Measurements from ENCODE around the gene CCNB3. TPM values are rescaled to one million over a fixed set of nuclear protein-coding genes. Genes with fewer than 3 reads are reported as not detected.

The CCNB3 gene
- polyA plus RNA-seq, 3 donors: 0.08 to 0.21 TPM; not detected in 1

GRCh38 chrX:50200907-50201306 is 3.7 kb upstream of the CCNB3 start, which contains the start of gene AKAP4:
Gene AKAP4, minus strand, starts transcription at chrX:50201007. Its CDS starts 118 bp downstream, at chrX:50200889.
- TF ChIP-seq, protein P1, sequence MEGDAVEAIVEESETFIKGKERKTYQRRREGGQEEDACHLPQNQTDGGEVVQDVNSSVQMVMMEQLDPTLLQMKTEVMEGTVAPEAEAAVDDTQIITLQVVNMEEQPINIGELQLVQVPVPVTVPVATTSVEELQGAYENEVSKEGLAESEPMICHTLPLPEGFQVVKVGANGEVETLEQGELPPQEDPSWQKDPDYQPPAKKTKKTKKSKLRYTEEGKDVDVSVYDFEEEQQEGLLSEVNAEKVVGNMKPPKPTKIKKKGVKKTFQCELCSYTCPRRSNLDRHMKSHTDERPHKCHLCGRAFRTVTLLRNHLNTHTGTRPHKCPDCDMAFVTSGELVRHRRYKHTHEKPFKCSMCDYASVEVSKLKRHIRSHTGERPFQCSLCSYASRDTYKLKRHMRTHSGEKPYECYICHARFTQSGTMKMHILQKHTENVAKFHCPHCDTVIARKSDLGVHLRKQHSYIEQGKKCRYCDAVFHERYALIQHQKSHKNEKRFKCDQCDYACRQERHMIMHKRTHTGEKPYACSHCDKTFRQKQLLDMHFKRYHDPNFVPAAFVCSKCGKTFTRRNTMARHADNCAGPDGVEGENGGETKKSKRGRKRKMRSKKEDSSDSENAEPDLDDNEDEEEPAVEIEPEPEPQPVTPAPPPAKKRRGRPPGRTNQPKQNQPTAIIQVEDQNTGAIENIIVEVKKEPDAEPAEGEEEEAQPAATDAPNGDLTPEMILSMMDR (IDR thresholded peaks at IDR 0.05): no peak
- Histone ChIP-seq H3K4me2 (replicated peaks; ENCODE audit: extremely low read depth, low read length, poor library complexity, severe bottlenecking) (no peak within 1 kb of the TSS), H3K27ac (ENCODE audit: low read depth in 1 of 2, low read length in 2 of 2) (no peak within 1 kb of the TSS), H2AFZ (ENCODE audit: insufficient read depth, low read depth, low read length, poor library complexity, severe bottlenecking) (no peak within 1 kb of the TSS), H3K79me2 (ENCODE audit: insufficient read depth, low read length) (no peaks in the 10 kb centered on the region), H3K27me3 (ENCODE audit: control insufficient read depth in 2 of 2, insufficient read depth in 2 of 2, low read length in 2 of 2) (peaks cover 0 to 2% of the 10 kb centered on the region in 2 donors), H3K9me3 (replicated peaks in 1 of 2; ENCODE audit: control insufficient read depth in 1 of 2, insufficient read depth in 1 of 2, low read length in 2 of 2) (no peaks in the 10 kb centered on the region), H3K4me3 (replicated peaks in 1 of 3; ENCODE audit: low read depth in 2 of 3, low read length in 3 of 3) (no peak within 1 kb of the TSS), H3K4me1 (ENCODE audit: control insufficient read depth in 1 of 2, insufficient read depth in 2 of 2, low read length in 2 of 2) (peaks cover 5 to 7% of the 10 kb centered on the region in 2 donors), H4K20me1 (ENCODE audit: insufficient read depth, low read length) (no peaks in the 10 kb centered on the region), H3K9ac (ENCODE audit: insufficient read depth, low read length, poor library complexity, severe bottlenecking) (no peak within 1 kb of the TSS), H3K36me3 (replicated peaks in 1 of 2; ENCODE audit: control insufficient read depth in 1 of 2, insufficient read depth in 2 of 2, low read length in 2 of 2) (no peaks in the 10 kb centered on the region)
- Mint-ChIP-seq H3K36me3 (no peaks in the 10 kb centered on the region), H3K27me3 (ENCODE audit: low read depth in 3 of 3) (peaks cover 0 to 5% (median 1%) of the 10 kb centered on the region in 3 donors), H3K9me3 (peaks cover 0 to 4% (median 0%) of the 10 kb centered on the region in 7 donors), H3K4me1 (peaks cover 7% of the 10 kb centered on the region), H3K4me3 (peak within 1 kb of the TSS in 1 of 2 donors; percentile 4), H3K27ac (no peak within 1 kb of the TSS)
- intact Hi-C loops (cut with micrococcal nuclease): no loop called here
- no CpG with 5 or more reads among the region's 1 CpG for WGBS (ENCODE audit: insufficient coverage)
- DNase-seq: no peak

GRCh38 chrX:50202539-50202938 is 2.0 kb upstream of the CCNB3 start:
- Histone ChIP-seq H3K27me3 (ENCODE audit: control insufficient read depth in 2 of 2, insufficient read depth in 2 of 2, low read length in 2 of 2) (no peaks in the 10 kb centered on the region), H3K79me2 (ENCODE audit: insufficient read depth, low read length) (no peaks in the 10 kb centered on the region), H3K9me3 (replicated peaks in 1 of 2; ENCODE audit: control insufficient read depth in 1 of 2, insufficient read depth in 1 of 2, low read length in 2 of 2) (no peaks in the 10 kb centered on the region), H3K4me1 (ENCODE audit: control insufficient read depth in 1 of 2, insufficient read depth in 2 of 2, low read length in 2 of 2) (peaks cover 5 to 7% of the 10 kb centered on the region in 2 donors), H3K4me2 (replicated peaks; ENCODE audit: extremely low read depth, low read length, poor library complexity, severe bottlenecking) (no peak overlapping the region), H3K27ac (ENCODE audit: low read depth in 1 of 2, low read length in 2 of 2) (no peak overlapping the region), H3K36me3 (replicated peaks in 1 of 2; ENCODE audit: control insufficient read depth in 1 of 2, insufficient read depth in 2 of 2, low read length in 2 of 2) (no peaks in the 10 kb centered on the region), H3K4me3 (replicated peaks in 1 of 3; ENCODE audit: low read depth in 2 of 3, low read length in 3 of 3) (no peak overlapping the region), H3K9ac (ENCODE audit: insufficient read depth, low read length, poor library complexity, severe bottlenecking) (no peak overlapping the region), H4K20me1 (ENCODE audit: insufficient read depth, low read length) (no peaks in the 10 kb centered on the region), H2AFZ (ENCODE audit: insufficient read depth, low read depth, low read length, poor library complexity, severe bottlenecking) (no peak overlapping the region)
- Mint-ChIP-seq H3K27ac (no peak overlapping the region), H3K9me3 (peaks cover 0 to 5% (median 0%) of the 10 kb centered on the region in 7 donors), H3K4me1 (peaks cover 7% of the 10 kb centered on the region), H3K27me3 (ENCODE audit: low read depth in 3 of 3) (peaks cover 0 to 5% (median 1%) of the 10 kb centered on the region in 3 donors), H3K4me3 (no peak overlapping the region), H3K36me3 (no peaks in the 10 kb centered on the region)
- intact Hi-C loops (cut with micrococcal nuclease): no loop called here
- no peak for DNase-seq
- TF ChIP-seq, protein P1 (IDR thresholded peaks at IDR 0.05): no peak
- no CpG with 5 or more reads among the region's 3 CpGs for WGBS (ENCODE audit: insufficient coverage)
